ENCODE data around the gene AGRP.

Gene AGRP

DNA sequence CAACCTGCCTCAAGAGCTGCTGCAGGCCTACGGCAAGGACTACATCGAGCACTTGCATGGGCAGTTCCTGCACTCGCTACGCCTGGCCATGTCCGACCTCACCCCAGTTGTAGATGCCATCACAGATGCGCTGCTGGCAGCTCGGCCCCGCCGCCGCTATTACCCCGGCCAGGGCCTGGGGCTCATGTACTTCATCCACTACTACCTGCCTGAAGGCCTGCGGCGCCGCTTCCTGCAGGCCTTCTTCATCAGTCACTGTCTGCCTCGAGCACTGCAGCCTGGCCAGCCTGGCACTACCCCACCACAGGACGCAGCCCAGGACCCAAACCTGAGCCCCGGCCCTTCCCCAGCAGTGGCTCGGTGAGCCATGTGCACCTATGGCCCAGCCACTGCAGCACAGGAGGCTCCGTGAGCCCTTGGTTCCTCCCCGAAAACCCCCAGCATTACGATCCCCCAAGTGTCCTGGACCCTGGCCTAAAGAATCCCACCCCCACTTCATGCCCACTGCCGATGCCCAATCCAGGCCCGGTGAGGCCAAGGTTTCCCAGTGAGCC lies 46.6 kb downstream of the AGRP start:
- H3K36me3 ChIP-seq (ENCODE audit: control insufficient read depth, insufficient read depth, low read length) = peaks cover 9% of the 10 kb centered on the region
- H3K27ac ChIP-seq (ENCODE audit: low read length) = no peak overlapping the region
- H3K27me3 ChIP-seq (ENCODE audit: control insufficient read depth, insufficient read depth, low read length) = no peaks in the 10 kb centered on the region
- no peaks in the 10 kb centered on the region for H3K9me3 ChIP-seq (ENCODE audit: control insufficient read depth, insufficient read depth, low read length)
- WGBS (ENCODE audit: insufficient coverage, insufficient read length) = no CpG with 5 or more reads among the region's 23 CpGs
- H3K4me3 ChIP-seq (ENCODE audit: low read length) = no peak overlapping the region
- DNase-seq (ENCODE audit: low read depth, low spot score) = no peak
- H3K4me1 ChIP-seq (ENCODE audit: control insufficient read depth, insufficient read depth, low read length) = 0 out of 2 replicates have a peak, but pooled peaks cover 2% of the 10 kb centered on the region

GRCh38 chr16:67435758-67436164 lies 47.6 kb downstream of the AGRP start:
- DNase-seq (ENCODE audit: low read depth, low spot score) = no peak
- Histone ChIP-seq H3K4me1 (ENCODE audit: control insufficient read depth, insufficient read depth, low read length) (0 out of 2 replicates have a peak, but pooled peaks cover 2% of the 10 kb centered on the region), H3K9me3 (ENCODE audit: control insufficient read depth, insufficient read depth, low read length) (no peaks in the 10 kb centered on the region), H3K27ac (ENCODE audit: low read length) (no peak overlapping the region), H3K4me3 (ENCODE audit: low read length) (no peak overlapping the region), H3K27me3 (ENCODE audit: control insufficient read depth, insufficient read depth, low read length) (no peaks in the 10 kb centered on the region), H3K36me3 (ENCODE audit: control insufficient read depth, insufficient read depth, low read length) (peaks cover 9% of the 10 kb centered on the region)
- no CpG with 5 or more reads among the region's 16 CpGs for WGBS (ENCODE audit: insufficient coverage, insufficient read length)

- no CpG with 5 or more reads among the region's 5 CpGs for WGBS (ENCODE audit: insufficient coverage, insufficient read length)
- Histone ChIP-seq H3K27me3 (ENCODE audit: control insufficient read depth, insufficient read depth, low read length) (no peaks in the 10 kb centered on the region), H3K27ac (ENCODE audit: low read length) (no peak overlapping the region), H3K4me1 (ENCODE audit: control insufficient read depth, insufficient read depth, low read length) (peaks cover 6% of the 10 kb centered on the region; the same call in 1 of the 2 replicates), H3K9me3 (ENCODE audit: control insufficient read depth, insufficient read depth, low read length) (no peaks in the 10 kb centered on the region), H3K4me3 (ENCODE audit: low read length) (no peak overlapping the region), H3K36me3 (ENCODE audit: control insufficient read depth, insufficient read depth, low read length) (peaks cover 4% of the 10 kb centered on the region)
- no peak for DNase-seq (ENCODE audit: low read depth, low spot score)
These were observed 50.1 kb downstream of the AGRP start for GRCh38 chr16:67433131-67433719.

All from iPS DF 6.9 (cell line).